Kidney (tissue), 14 donors: ENCODE results near the gene CATSPER4. TPM values are rescaled to one million over a fixed set of nuclear protein-coding genes. Genes with fewer than 3 reads are reported as not detected.

Experiments used
- DNase-seq, 5 donors: peaks; one replicate each; pipeline ENCODE4 v3.0.0-alpha.2; 2013 to 2020
- FAIRE-seq: peaks from 2 replicates; lab custom pipeline; 2012; peaks lifted over from hg19 to GRCh38; lab: Jason Lieb, UNC
- H3K27ac ChIP-seq, 2 donors: one replicate each; pipeline ENCODE4 v1.7.0; 2013; ENCODE audit warnings: low read depth in 2 of 2, low read length in 2 of 2, inconsistent platforms in 1 of 2
- H3K27me3 ChIP-seq: one replicate; pipeline ENCODE4 v1.7.1; 2013; ENCODE audit warnings: low read length, inconsistent platforms; ENCODE audit not compliant: control insufficient read depth, insufficient read depth
- H3K36me3 ChIP-seq, 3 donors: one replicate each; pipeline versions ENCODE4 v1.7.0 to v1.7.1; 2013; ENCODE audit warnings: low read length in 3 of 3, control low read depth in 1 of 3, inconsistent platforms in 1 of 3; ENCODE audit not compliant: insufficient read depth in 3 of 3, control insufficient read depth in 2 of 3
- H3K4me1 ChIP-seq, 3 donors: one replicate each; pipeline versions ENCODE4 v1.7.0 to v1.7.1; 2013; ENCODE audit warnings: low read length in 3 of 3, inconsistent platforms in 1 of 3, low read depth in 1 of 3; ENCODE audit not compliant: control insufficient read depth in 2 of 3, insufficient read depth in 2 of 3
- H3K4me3 ChIP-seq, 3 donors: one replicate each; pipeline versions ENCODE4 v1.7.0 to v1.8.1; 2013; ENCODE audit warnings: low read length in 3 of 3, control low read depth in 1 of 3, inconsistent platforms in 1 of 3
- H3K9ac ChIP-seq, 3 donors: one replicate each; pipeline versions ENCODE4 v1.7.0 to v1.7.1; 2013; ENCODE audit warnings: low read length in 3 of 3, control low read depth in 1 of 3, inconsistent platforms in 1 of 3
- H3K9me3 ChIP-seq, 3 donors: one replicate each; pipeline versions ENCODE4 v1.7.0 to v1.7.1; 2013; ENCODE audit warnings: low read length in 3 of 3, control low read depth in 1 of 3, inconsistent platforms in 1 of 3; ENCODE audit not compliant: control insufficient read depth in 2 of 3, insufficient read depth in 1 of 3
- CTCF ChIP-seq: IDR thresholded peaks from 3 replicates; pipeline ENCODE4 v1.5.1; 2012; ENCODE audit warnings: mild to moderate bottlenecking, moderate library complexity, borderline replicate concordance; ENCODE audit not compliant: insufficient read depth; ENCODE audit errors: extremely low read depth
- intact Hi-C: fragments of 100-400 bp; cut with DNase I; formaldehyde crosslinking; loops from one replicate; pipeline ENCODE4 v1.11.1; 2022
- polyA plus RNA-seq: library from polyadenylated mRNA; stranded (reverse); fragments of 350-450 nt; fragmentation: Illumina TruSeq; extraction: RNeasy Lipid Tissue Mini Kit (QIAGEN cat#74804); gene quantifications from one replicate; pipeline ENCODE4 v1.2.3, GENCODE V29; 2014; ENCODE audit warnings: low read depth, low replicate concordance; ENCODE audit not compliant: insufficient read depth
- total RNA-seq: library from RNA; stranded (reverse); fragmentation: NEBNext Ultra II Directional; extraction: Animal tissue kit (Norgen Biotek cat#: 25700); gene quantifications from one replicate; pipeline ENCODE4 v1.2.1, GENCODE V29; 2021
- donor health status: control.
- donor health status: control.
- donor health status: control.
- donor health status: control.
- donor health status: control.
- donor health status: DM: yes; HTN: yes; CAD: no.
- donor health status: Normal renal cell carcinoma (clear cell type).

Gene CATSPER4
- total and polyA plus RNA-seq, 2 donors from 2014 or later: not detected

GRCh38 chr1:26188477-26188876, 1.9 kb upstream of the CATSPER4 start:
- H3K4me3 ChIP-seq: no peak overlapping the region
- no peaks in the 10 kb centered on the region for H3K27me3 ChIP-seq
- intact Hi-C loops: no loop called here
- no peaks in the 10 kb centered on the region for H3K4me1 ChIP-seq
- no peaks in the 10 kb centered on the region for H3K9me3 ChIP-seq
- no peak for FAIRE-seq
- H3K9ac ChIP-seq: no peak overlapping the region
- no peak for TF ChIP-seq CTCF
- H3K27ac ChIP-seq: no peak overlapping the region
- DNase-seq: no peak
- H3K36me3 ChIP-seq: no peaks in the 10 kb centered on the region

- Histone ChIP-seq H3K4me1 (no peaks in the 10 kb centered on the region), H3K4me3 (no peak overlapping the region), H3K27me3 (no peaks in the 10 kb centered on the region), H3K36me3 (no peaks in the 10 kb centered on the region), H3K9ac (no peak overlapping the region), H3K27ac (no peak overlapping the region), H3K9me3 (no peaks in the 10 kb centered on the region)
- TF ChIP-seq CTCF: no peak
- FAIRE-seq (no peak), DNase-seq (no peak)
- intact Hi-C loops: no loop called here
Observed at GRCh38 chr1:26189331-26189730, 1.1 kb upstream of the CATSPER4 start.

GRCh38 chr1:26189751-26190275, 589 bp upstream of the CATSPER4 start:
- H3K4me1 ChIP-seq: no peaks in the 10 kb centered on the region
- H3K4me3 ChIP-seq: no peak overlapping the region
- no peak overlapping the region for H3K9ac ChIP-seq
- no peaks in the 10 kb centered on the region for H3K36me3 ChIP-seq
- FAIRE-seq (no peak), DNase-seq (no peak)
- H3K27me3 ChIP-seq: no peaks in the 10 kb centered on the region
- no peak overlapping the region for H3K27ac ChIP-seq
- intact Hi-C loops: no loop called here
- no peaks in the 10 kb centered on the region for H3K9me3 ChIP-seq
- TF ChIP-seq CTCF: no peak

- no peak overlapping the region for H3K4me3 ChIP-seq
Observed at GRCh38 chr1:26191739-26192138, 1.3 kb downstream of the CATSPER4 start.

More at GRCh38 chr1:26191739-26192138, 1.3 kb downstream of the CATSPER4 start:
- Histone ChIP-seq H3K9me3 (no peaks in the 10 kb centered on the region), H3K9ac (no peak overlapping the region), H3K27me3 (no peaks in the 10 kb centered on the region), H3K27ac (no peak overlapping the region), H3K4me1 (no peaks in the 10 kb centered on the region), H3K36me3 (no peaks in the 10 kb centered on the region)
- FAIRE-seq (no peak), DNase-seq (no peak)
- no peak for TF ChIP-seq CTCF
- intact Hi-C loops: no loop called here
